Astrocyte (in vitro differentiated cells and primary cell): ENCODE measurements around the gene UGGT2. TPM values are rescaled to one million over a fixed set of nuclear protein-coding genes. Genes with fewer than 3 reads are reported as not detected.

Source experiments
- DNase-seq: peaks from one replicate; pipeline ENCODE4 v3.0.0-alpha.2; 2010; ENCODE audit warnings: low read depth
- FAIRE-seq: peaks from 2 replicates; lab custom pipeline; 2011; peaks lifted over from hg19 to GRCh38; lab: Jason Lieb, UNC
- H2AFZ ChIP-seq: 2 replicates; pipeline ENCODE4 v1.6.0; 2012; ENCODE audit warnings: low read depth, low read length, inconsistent platforms
- H3K27ac ChIP-seq: 2 replicates; pipeline ENCODE4 v1.5.1; 2011; ENCODE audit warnings: low read depth, low read length, inconsistent platforms
- H3K27me3 ChIP-seq: 2 replicates; pipeline ENCODE4 v1.6.0; 2011; ENCODE audit warnings: low read length, inconsistent platforms; ENCODE audit not compliant: insufficient read depth
- H3K36me3 ChIP-seq: 2 replicates; pipeline ENCODE4 v1.5.1; 2011; ENCODE audit warnings: low read length, inconsistent platforms; ENCODE audit not compliant: insufficient read depth
- H3K4me1 ChIP-seq: 2 replicates; pipeline ENCODE4 v1.5.1; 2011; ENCODE audit warnings: low read length, inconsistent platforms; ENCODE audit not compliant: insufficient read depth
- H3K4me2 ChIP-seq: 2 replicates; pipeline ENCODE4 v1.6.0; 2012; ENCODE audit warnings: low read length, inconsistent platforms
- H3K4me3 ChIP-seq: 2 replicates; pipeline ENCODE4 v1.5.1; 2011; ENCODE audit warnings: low read depth, mild to moderate bottlenecking, low read length, inconsistent platforms; ENCODE audit not compliant: insufficient read depth
- H3K79me2 ChIP-seq: 2 replicates; pipeline ENCODE4 v1.6.0; 2012; ENCODE audit warnings: mild to moderate bottlenecking, low read length, inconsistent platforms; ENCODE audit not compliant: insufficient read depth
- H3K9ac ChIP-seq: 2 replicates; pipeline ENCODE4 v1.6.0; 2012; ENCODE audit warnings: mild to moderate bottlenecking, low read length, inconsistent platforms
- H3K9me3 ChIP-seq: 2 replicates; pipeline ENCODE4 v1.5.1; 2012; ENCODE audit warnings: low read depth, mild to moderate bottlenecking, low read length, inconsistent platforms; ENCODE audit not compliant: insufficient read depth
- H4K20me1 ChIP-seq: 2 replicates; pipeline ENCODE4 v1.6.0; 2012; ENCODE audit warnings: low read length, inconsistent platforms; ENCODE audit not compliant: insufficient read depth
- H3K27ac Mint-ChIP-seq: one replicate; pipeline ENCODE4 v1.8.0; 2021; ENCODE audit warnings: mild to moderate bottlenecking, mixed read lengths; ENCODE audit not compliant: unreplicated experiment
- H3K27me3 Mint-ChIP-seq: one replicate; pipeline ENCODE4 v1.8.0; 2021; ENCODE audit warnings: low read depth, mixed read lengths; ENCODE audit not compliant: unreplicated experiment
- H3K36me3 Mint-ChIP-seq: one replicate; pipeline ENCODE4 v1.8.0; 2021; ENCODE audit warnings: low read depth, mixed read lengths; ENCODE audit not compliant: unreplicated experiment
- H3K4me1 Mint-ChIP-seq: one replicate; pipeline ENCODE4 v1.8.0; 2021; ENCODE audit warnings: low read depth, mixed read lengths; ENCODE audit not compliant: unreplicated experiment
- H3K4me3 Mint-ChIP-seq: one replicate; pipeline ENCODE4 v1.8.0; 2021; ENCODE audit warnings: mild to moderate bottlenecking, moderate library complexity, mixed read lengths; ENCODE audit not compliant: unreplicated experiment
- H3K9me3 Mint-ChIP-seq: one replicate; pipeline ENCODE4 v1.8.0; 2021; ENCODE audit warnings: mild to moderate bottlenecking, mixed read lengths; ENCODE audit not compliant: unreplicated experiment
- CTCF ChIP-seq: IDR thresholded peaks from 2 replicates; pipeline ENCODE4 v1.5.1; 2011; ENCODE audit warnings: low read depth, mild to moderate bottlenecking, inconsistent platforms, low read length, moderate library complexity; ENCODE audit not compliant: insufficient read depth
- EZH2 ChIP-seq: IDR thresholded peaks from 2 replicates; pipeline ENCODE4 v1.6.1; 2012; ENCODE audit warnings: mild to moderate bottlenecking, low read length, inconsistent platforms; ENCODE audit not compliant: insufficient read depth
- total RNA-seq: library from RNA; stranded (reverse); gene quantifications from 2 replicates; pipeline ENCODE4 v1.2.1, GENCODE V29; 2021

Gene UGGT2
- total RNA-seq, 1 donor from 2014 or later: 36.2 TPM

GRCh38 chr13:96086736-96087135, 33.5 kb upstream of the UGGT2 start:
- no peaks in the 10 kb centered on the region for H3K79me2 ChIP-seq
- FAIRE-seq: no peak
- TF ChIP-seq EZH2 (no peak), CTCF (no peak)

GRCh38 chr13:96082640-96083039, 29.4 kb upstream of the UGGT2 start:
- H3K27me3 Mint-ChIP-seq: peaks cover 21% of the 10 kb centered on the region
- TF ChIP-seq EZH2 (no peak), CTCF (no peak)
- H3K9me3 Mint-ChIP-seq: no peaks in the 10 kb centered on the region

More at GRCh38 chr13:96086736-96087135, 33.5 kb upstream of the UGGT2 start:
- Histone ChIP-seq H3K27ac (no peak overlapping the region), H3K9ac (no peak overlapping the region), H4K20me1 (no peaks in the 10 kb centered on the region), H3K36me3 (no peaks in the 10 kb centered on the region), H3K9me3 (no peaks in the 10 kb centered on the region), H3K27me3 (peaks cover 42% of the 10 kb centered on the region), H3K4me3 (no peak overlapping the region), H2AFZ (no peak overlapping the region), H3K4me2 (no peak overlapping the region), H3K4me1 (peaks cover 4% of the 10 kb centered on the region)
- Mint-ChIP-seq H3K27ac (no peak overlapping the region), H3K4me1 (no peaks in the 10 kb centered on the region), H3K36me3 (no peaks in the 10 kb centered on the region), H3K4me3 (no peak overlapping the region), H3K27me3 (peaks cover 44% of the 10 kb centered on the region), H3K9me3 (no peaks in the 10 kb centered on the region)
- DNase-seq: no peak

GRCh38 chr13:96081888-96082287, 28.7 kb upstream of the UGGT2 start:
- H2AFZ ChIP-seq: no peak overlapping the region
- H3K4me2 ChIP-seq: no peak overlapping the region
- Mint-ChIP-seq H3K36me3 (peaks cover 1% of the 10 kb centered on the region), H3K27me3 (peaks cover 16% of the 10 kb centered on the region), H3K9me3 (no peaks in the 10 kb centered on the region), H3K4me1 (no peaks in the 10 kb centered on the region), H3K4me3 (no peak overlapping the region), H3K27ac (no peak overlapping the region)
- DNase-seq (no peak), FAIRE-seq (no peak)
- H3K9ac ChIP-seq: no peak overlapping the region
- H3K79me2 ChIP-seq: no peaks in the 10 kb centered on the region
- no peak overlapping the region for H3K4me3 ChIP-seq
- no peak for TF ChIP-seq CTCF
- TF ChIP-seq EZH2: no peak
- no peaks in the 10 kb centered on the region for H3K4me1 ChIP-seq
- H4K20me1 ChIP-seq: no peaks in the 10 kb centered on the region
- H3K27me3 ChIP-seq: peaks cover 5% of the 10 kb centered on the region
- no peaks in the 10 kb centered on the region for H3K36me3 ChIP-seq
- no peaks in the 10 kb centered on the region for H3K9me3 ChIP-seq
- no peak overlapping the region for H3K27ac ChIP-seq

More at GRCh38 chr13:96082640-96083039, 29.4 kb upstream of the UGGT2 start:
- FAIRE-seq (no peak), DNase-seq (no peak)
- Histone ChIP-seq H3K4me1 (no peaks in the 10 kb centered on the region), H3K27me3 (peaks cover 11% of the 10 kb centered on the region), H2AFZ (no peak overlapping the region), H3K9ac (no peak overlapping the region), H3K4me3 (no peak overlapping the region), H3K9me3 (no peaks in the 10 kb centered on the region), H3K27ac (no peak overlapping the region), H3K4me2 (no peak overlapping the region), H4K20me1 (no peaks in the 10 kb centered on the region), H3K36me3 (no peaks in the 10 kb centered on the region), H3K79me2 (no peaks in the 10 kb centered on the region)
- Mint-ChIP-seq H3K4me3 (no peak overlapping the region), H3K36me3 (peaks cover 1% of the 10 kb centered on the region), H3K4me1 (no peaks in the 10 kb centered on the region), H3K27ac (no peak overlapping the region)
